HG03342 (cell line): ENCODE results near the gene COL23A1.

Experiments used
- ATAC-seq: cut with Tn5 transposase; IDR thresholded peaks from one replicate; pipeline ENCODE4 v1.9.1; 2021; ENCODE audit warnings: mild to moderate bottlenecking, moderate library complexity; ENCODE audit not compliant: unreplicated experiment

COL23A1 gene

GRCh38 chr5:178536541-178537466, 53.4 kb downstream of the COL23A1 start:
- ATAC-seq, result no peak

- ATAC-seq, result no peak
Measured at GRCh38 chr5:178535299-178536175, 54.7 kb downstream of the COL23A1 start.

- ATAC-seq, result no peak
Measured at GRCh38 chr5:178533136-178533535, 57.1 kb downstream of the COL23A1 start.

DNA sequence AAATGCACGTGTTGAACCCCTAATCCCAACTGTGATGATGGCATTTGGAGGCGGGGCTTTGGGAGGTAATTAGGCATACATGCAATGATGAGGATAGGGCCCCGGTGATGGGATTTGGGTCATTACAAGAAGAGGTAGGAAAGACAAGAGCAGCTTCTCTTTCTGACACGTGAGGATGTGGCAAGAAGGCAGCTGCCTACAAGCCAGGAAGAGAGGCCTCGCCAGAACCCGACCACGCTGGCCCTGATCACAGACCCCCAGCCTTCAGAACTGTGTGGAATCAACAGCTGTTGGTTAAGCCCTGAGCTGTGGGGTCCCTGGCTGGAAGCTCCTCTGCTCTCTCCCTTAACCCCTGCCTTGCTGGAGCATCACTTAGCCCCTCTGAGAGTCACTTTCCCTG, 57.5 kb downstream of the COL23A1 start:
- no peak for ATAC-seq

DNA sequence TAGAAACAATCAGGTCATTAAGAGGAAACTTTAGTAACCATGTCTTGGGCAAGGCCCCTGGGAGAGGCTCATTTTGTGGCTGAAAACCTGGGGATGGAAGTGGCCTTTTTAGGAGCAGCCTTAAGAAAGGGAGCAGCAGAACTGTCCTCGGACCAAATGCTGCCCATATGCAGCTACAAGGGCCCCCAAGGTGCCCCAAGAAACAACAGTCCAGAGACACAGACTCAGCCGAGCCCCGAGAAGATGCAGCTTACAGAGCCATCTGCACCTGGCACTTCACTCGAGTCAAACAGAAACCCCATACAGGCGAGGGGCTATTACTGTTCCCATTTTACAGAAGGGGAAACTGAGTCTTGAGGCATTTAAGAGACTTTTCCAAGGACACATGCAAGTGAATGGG, 58.0 kb downstream of the COL23A1 start:
- ATAC-seq, result no peak

- ATAC-seq, result no peak
Measured at GRCh38 chr5:178531786-178532185, 58.4 kb downstream of the COL23A1 start.

GRCh38 chr5:178530526-178530925, 59.7 kb downstream of the COL23A1 start:
- no peak for ATAC-seq

DNA sequence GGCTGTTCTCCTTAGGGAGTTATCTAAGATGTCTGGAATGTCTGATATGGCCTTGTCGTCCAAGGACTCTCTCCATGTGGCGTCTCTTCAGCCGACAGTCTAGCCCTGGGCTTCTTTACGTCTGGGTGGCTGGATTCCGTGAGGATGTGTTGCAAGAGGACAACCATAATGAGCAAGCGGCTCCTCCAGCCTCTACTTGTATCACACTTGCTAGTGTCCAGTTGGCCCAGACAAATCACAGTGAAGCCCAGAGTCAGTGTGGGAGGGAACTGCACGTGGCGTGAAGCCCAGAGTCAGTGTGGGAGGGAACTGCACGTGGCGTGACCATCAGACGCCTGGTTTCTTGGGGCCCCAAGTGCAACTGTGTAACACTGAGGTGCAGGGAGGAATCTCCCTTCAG, 61.1 kb downstream of the COL23A1 start:
- ATAC-seq, result no peak

- ATAC-seq, result no peak
Measured at GRCh38 chr5:178527458-178528307, 62.5 kb downstream of the COL23A1 start.

- no peak for ATAC-seq
Measured at GRCh38 chr5:178526773-178527457, 63.3 kb downstream of the COL23A1 start.

GRCh38 chr5:178525906-178526732, 64.1 kb downstream of the COL23A1 start:
- no peak for ATAC-seq

- no peak for ATAC-seq
Measured at GRCh38 chr5:178524093-178524882, 65.9 kb downstream of the COL23A1 start.

GRCh38 chr5:178522361-178522760, 67.8 kb downstream of the COL23A1 start:
- ATAC-seq, result no peak

DNA sequence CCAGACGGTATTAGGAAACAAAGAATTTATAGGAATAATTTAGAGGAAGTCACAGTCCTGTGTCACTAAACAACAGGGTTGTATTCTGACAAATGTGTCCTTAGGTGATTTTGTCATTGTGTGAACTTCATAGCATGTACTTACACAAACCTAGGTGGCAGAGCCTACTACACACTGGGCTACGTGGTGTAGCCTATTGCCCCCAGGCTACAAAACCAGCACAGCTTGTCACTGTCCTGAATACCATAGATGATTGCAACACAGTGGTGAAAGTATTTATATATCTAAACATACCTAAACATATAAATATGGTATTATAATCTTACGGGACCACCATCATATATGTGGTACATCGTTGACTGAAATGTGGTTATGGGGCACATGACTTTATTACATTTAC, 69.3 kb downstream of the COL23A1 start:
- ATAC-seq, result no peak

DNA sequence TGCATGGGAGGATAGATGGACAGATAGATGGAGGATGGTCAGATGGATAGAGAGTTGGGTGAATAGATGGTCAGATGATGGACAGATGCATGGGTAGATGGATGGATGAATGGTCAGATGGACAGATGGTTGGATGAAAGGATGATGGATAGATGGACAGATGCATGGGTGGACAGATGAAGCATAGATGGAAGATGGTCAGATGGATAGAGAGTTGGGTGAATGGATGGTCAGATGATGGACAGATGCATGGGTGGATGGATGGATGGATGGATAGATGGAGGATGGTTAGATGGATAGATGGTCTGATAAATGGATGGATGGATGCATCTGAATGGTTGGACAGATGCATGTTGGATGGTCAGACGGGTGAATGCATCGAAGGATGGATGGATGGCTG, 70.4 kb downstream of the COL23A1 start:
- no peak for ATAC-seq

DNA sequence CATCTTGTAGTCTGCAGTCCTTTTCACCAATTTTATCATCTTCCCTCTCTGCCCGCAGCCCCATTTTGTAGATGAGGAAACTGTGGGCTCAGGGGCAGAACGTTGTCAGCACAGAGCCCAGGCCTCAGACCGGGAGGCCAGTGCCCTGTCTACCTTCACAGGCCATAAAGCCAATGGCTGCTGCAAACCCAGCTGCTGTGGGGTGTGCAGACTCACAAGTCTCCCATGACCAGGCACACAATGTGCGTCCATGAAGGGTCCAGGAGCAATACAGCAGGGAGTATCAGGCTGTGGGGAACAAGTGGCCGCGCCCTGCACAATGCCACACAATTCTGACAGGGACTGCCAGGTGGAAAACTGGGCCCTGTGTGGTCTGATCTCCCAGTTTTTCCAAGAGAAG, 71.0 kb downstream of the COL23A1 start:
- no peak for ATAC-seq

DNA sequence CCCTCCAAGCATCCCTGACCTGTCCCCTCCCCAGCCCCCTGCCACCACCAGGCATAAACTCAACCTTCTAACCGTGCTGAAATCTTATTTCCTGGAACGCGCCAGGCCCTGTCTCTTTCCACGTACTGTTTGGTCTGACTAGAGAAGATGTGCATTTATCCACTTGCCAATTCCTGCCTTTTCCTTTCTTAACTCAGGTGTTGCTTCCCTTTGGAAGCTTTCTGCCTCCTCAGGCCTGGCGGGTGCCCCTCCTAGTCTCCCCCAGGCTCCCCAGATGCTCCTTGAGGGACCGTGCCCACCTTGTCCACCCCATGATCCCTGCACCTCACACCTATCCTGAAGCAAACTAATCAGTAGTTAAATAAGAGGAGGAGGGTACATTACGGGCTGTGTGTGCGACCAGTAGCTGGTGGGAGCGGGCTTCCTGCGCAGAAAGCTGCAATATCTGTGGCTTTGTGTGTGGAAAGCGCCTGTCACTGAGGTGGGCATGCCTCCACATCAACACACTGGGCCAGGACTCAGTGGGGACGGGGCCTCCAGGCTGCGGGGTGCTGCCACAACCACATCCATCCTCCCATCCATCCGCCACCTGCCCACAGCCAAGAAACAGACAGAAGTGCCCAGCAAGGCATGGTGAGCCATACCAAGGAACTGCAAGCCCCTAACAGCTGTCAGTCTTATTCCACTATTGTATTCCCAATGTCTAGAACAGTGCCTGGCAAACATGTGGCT, 73.5 kb downstream of the COL23A1 start:
- ATAC-seq, result no peak
